SK-N-SH treated with all-trans-retinoic acid at 6 μM for 48 hours (cell line): Measurements from ENCODE around the gene KCNMA1.

Experiments used
- ATAC-seq: fragments of 200-7000 bp; cut with Tn5 transposase; 3 replicates; pipeline ENCODE4 v1.9.1; 2020; ENCODE audit warnings: mild to moderate bottlenecking, moderate library complexity
- ARNTL ChIP-seq: fragments of 450-650 bp; formaldehyde crosslinking; IDR thresholded peaks from 2 replicates; pipeline ENCODE4 v1.5.0; 2020; ENCODE audit warnings: low read depth, mild to moderate bottlenecking, moderate library complexity, borderline replicate concordance
- BACH2 ChIP-seq: fragments of 250-450 bp; sonication (Bioruptor Pico); IDR thresholded peaks from 2 replicates; pipeline ENCODE4 v1.9.0; 2021; ENCODE audit warnings: mild to moderate bottlenecking, borderline replicate concordance
- CSDC2 ChIP-seq: fragments of 250-450 bp; sonication (Bioruptor Pico); IDR thresholded peaks from 2 replicates; pipeline ENCODE4 v1.5.0; 2020; ENCODE audit warnings: mild to moderate bottlenecking, moderate library complexity
- CSRNP3 ChIP-seq: fragments of 250-450 bp; sonication (Bioruptor Pico); IDR thresholded peaks from 2 replicates; pipeline ENCODE4 v1.5.1; 2021; ENCODE audit warnings: mild to moderate bottlenecking, moderate library complexity
- ESRRG ChIP-seq: fragments of 250-450 bp; sonication (Bioruptor Pico); IDR thresholded peaks from 2 replicates; pipeline ENCODE4 v1.6.1; 2021; ENCODE audit warnings: mild to moderate bottlenecking
- GLIS3 ChIP-seq: fragments of 250-450 bp; sonication (Bioruptor Pico); IDR thresholded peaks from 2 replicates; pipeline ENCODE4 v1.5.0; 2020; ENCODE audit warnings: mild to moderate bottlenecking, moderate library complexity
- ISL1 ChIP-seq: fragments of 250-450 bp; sonication (Bioruptor Pico); IDR thresholded peaks from 2 replicates; pipeline ENCODE4 v2.1.2; 2022; ENCODE audit warnings: mild to moderate bottlenecking, moderate library complexity
- OSR1 ChIP-seq: fragments of 250-450 bp; sonication (Bioruptor Pico); IDR thresholded peaks from 2 replicates; pipeline ENCODE4 v1.8.0; 2022; ENCODE audit warnings: moderate library complexity, mild to moderate bottlenecking, inconsistent platforms
- RARB ChIP-seq: fragments of 250-450 bp; sonication (Bioruptor Pico); IDR thresholded peaks from 2 replicates; pipeline ENCODE4 v1.8.0; 2021; ENCODE audit warnings: mild to moderate bottlenecking, moderate library complexity
- SNAI2 ChIP-seq: fragments of 250-450 bp; sonication (Bioruptor Pico); IDR thresholded peaks from 2 replicates; pipeline ENCODE4 v1.5.0; 2020; ENCODE audit warnings: mild to moderate bottlenecking, moderate library complexity
- TCF4 ChIP-seq: fragments of 250-450 bp; sonication (Bioruptor Pico); IDR thresholded peaks from 2 replicates; pipeline ENCODE4 v1.8.0; 2021; ENCODE audit warnings: mild to moderate bottlenecking, moderate library complexity, borderline replicate concordance
- TOX ChIP-seq: fragments of 250-450 bp; sonication (Bioruptor Pico); IDR thresholded peaks from 2 replicates; pipeline ENCODE4 v1.8.0; 2021; ENCODE audit warnings: mild to moderate bottlenecking, moderate library complexity, borderline replicate concordance
- TSHZ2 ChIP-seq: fragments of 250-450 bp; sonication (Bioruptor Pico); IDR thresholded peaks from 2 replicates; pipeline ENCODE4 v1.5.0; 2020; ENCODE audit warnings: mild to moderate bottlenecking, moderate library complexity
- ZC3H10 ChIP-seq: fragments of 250-450 bp; sonication (Bioruptor Pico); IDR thresholded peaks from 2 replicates; pipeline ENCODE4 v1.5.1; 2021; ENCODE audit warnings: mild to moderate bottlenecking, moderate library complexity
- ZFP3 ChIP-seq: fragments of 250-450 bp; sonication (Bioruptor Pico); IDR thresholded peaks from 2 replicates; pipeline ENCODE4 v1.5.0; 2020; ENCODE audit warnings: mild to moderate bottlenecking, moderate library complexity
- ZFP30 ChIP-seq: fragments of 450-650 bp; formaldehyde crosslinking; IDR thresholded peaks from 2 replicates; pipeline ENCODE4 v1.5.0; 2022; ENCODE audit warnings: mild to moderate bottlenecking, moderate library complexity
- ZNF565 ChIP-seq: fragments of 450-650 bp; formaldehyde crosslinking; conservative IDR thresholded peaks from 2 replicates; pipeline ENCODE4 v1.5.0; 2020; ENCODE audit warnings: low read depth, mild to moderate bottlenecking, moderate library complexity
- ZNF70 ChIP-seq: fragments of 450-650 bp; formaldehyde crosslinking; IDR thresholded peaks from 2 replicates; pipeline ENCODE4 v1.5.0; 2020; ENCODE audit warnings: mild to moderate bottlenecking, moderate library complexity
- ZNF8 ChIP-seq: fragments of 450-650 bp; formaldehyde crosslinking; IDR thresholded peaks from 2 replicates; pipeline ENCODE4 v1.5.0; 2020; ENCODE audit warnings: mild to moderate bottlenecking, moderate library complexity
- TF ChIP-seq, protein P1 (sequence below): fragments of 250-450 bp; sonication (Bioruptor Pico); IDR thresholded peaks from 2 replicates; pipeline ENCODE4 v1.8.0; 2021; ENCODE audit warnings: low read depth, mild to moderate bottlenecking, moderate library complexity, borderline replicate concordance
- TF ChIP-seq, protein P2 (sequence below): fragments of 250-450 bp; sonication (Bioruptor Pico); IDR thresholded peaks from 2 replicates; pipeline ENCODE4 v1.8.0; 2020; ENCODE audit warnings: mild to moderate bottlenecking, moderate library complexity, borderline replicate concordance
- TF ChIP-seq, protein P3 (sequence below): fragments of 250-450 bp; sonication (Bioruptor Pico); IDR thresholded peaks from 2 replicates; pipeline ENCODE4 v1.5.1; 2020; ENCODE audit warnings: low read depth, mild to moderate bottlenecking, moderate library complexity

The KCNMA1 gene

DNA sequence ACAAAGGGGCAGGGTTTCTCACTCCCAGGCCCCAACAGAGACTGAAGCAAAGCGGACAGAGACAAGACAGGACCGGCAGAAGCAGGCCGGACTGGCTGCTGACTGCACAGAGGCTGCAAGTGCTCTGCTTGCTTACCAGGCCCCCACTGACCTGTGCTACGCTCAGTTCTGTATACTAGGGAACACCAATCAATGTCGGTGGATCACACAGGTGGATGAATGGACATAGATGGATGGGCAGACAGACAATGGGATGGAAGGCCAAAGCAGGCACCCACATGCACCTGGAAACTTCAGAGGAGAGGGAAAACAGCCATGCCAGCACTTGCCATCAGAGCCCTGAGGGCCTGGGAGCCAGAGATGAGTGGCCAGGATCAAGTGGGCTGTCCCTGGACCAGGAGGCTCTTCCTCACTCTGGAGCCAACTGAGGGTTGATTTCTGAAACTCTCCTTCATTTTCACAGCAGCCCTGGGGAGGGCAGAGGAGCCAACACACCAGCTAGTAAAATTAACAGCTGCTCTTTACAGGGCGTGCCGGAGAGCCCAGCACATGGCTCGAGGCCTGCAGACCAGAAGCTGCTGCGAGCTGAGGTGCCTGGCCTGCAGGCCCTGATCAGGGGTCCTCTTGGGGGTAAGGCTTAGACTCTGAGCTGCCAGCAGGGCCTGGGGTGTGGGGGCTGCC lies 243.6 kb downstream of the KCNMA1 start:
- TF ChIP-seq, protein P1, sequence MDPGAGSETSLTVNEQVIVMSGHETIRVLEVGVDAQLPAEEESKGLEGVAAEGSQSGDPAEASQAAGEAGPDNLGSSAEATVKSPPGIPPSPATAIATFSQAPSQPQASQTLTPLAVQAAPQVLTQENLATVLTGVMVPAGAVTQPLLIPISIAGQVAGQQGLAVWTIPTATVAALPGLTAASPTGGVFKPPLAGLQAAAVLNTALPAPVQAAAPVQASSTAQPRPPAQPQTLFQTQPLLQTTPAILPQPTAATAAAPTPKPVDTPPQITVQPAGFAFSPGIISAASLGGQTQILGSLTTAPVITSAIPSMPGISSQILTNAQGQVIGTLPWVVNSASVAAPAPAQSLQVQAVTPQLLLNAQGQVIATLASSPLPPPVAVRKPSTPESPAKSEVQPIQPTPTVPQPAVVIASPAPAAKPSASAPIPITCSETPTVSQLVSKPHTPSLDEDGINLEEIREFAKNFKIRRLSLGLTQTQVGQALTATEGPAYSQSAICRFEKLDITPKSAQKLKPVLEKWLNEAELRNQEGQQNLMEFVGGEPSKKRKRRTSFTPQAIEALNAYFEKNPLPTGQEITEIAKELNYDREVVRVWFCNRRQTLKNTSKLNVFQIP, result no peak
- TF ChIP-seq BACH2 (CRISPR knock-in tag) (no peak), ZNF70 (CRISPR knock-in tag) (no peak), ESRRG (CRISPR knock-in tag) (no peak), CSDC2 (CRISPR knock-in tag) (no peak), ZNF565 (CRISPR knock-in tag) (no peak), CSRNP3 (CRISPR knock-in tag) (no peak), TCF4 (CRISPR knock-in tag) (no peak), ZC3H10 (CRISPR knock-in tag) (no peak), ZNF8 (CRISPR knock-in tag) (no peak), ARNTL (CRISPR knock-in tag) (no peak)
- ATAC-seq, result no peak

DNA sequence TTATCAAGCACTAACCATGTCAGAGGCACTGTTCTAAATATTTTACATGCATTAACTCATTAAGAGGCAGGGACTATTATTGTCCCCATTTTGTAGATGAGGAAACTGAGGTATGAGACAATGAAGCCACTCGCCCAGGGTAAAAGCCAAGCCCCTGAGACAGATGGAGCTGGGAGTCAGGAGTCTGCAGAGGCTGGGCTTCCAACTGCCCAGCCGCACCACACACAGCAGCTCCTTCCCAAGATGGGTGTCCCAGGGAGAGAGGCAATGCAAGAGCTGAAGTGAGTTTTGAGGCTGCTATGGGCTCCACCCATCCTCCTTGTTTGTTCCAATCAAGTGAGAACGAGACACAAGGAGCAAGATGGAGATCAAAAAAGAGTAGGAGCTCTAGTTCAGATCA lies 244.2 kb downstream of the KCNMA1 start:
- ATAC-seq, result no peak
- TF ChIP-seq OSR1 (CRISPR knock-in tag), result no peak
- no peak for TF ChIP-seq BACH2 (CRISPR knock-in tag)
- TF ChIP-seq, protein P2, sequence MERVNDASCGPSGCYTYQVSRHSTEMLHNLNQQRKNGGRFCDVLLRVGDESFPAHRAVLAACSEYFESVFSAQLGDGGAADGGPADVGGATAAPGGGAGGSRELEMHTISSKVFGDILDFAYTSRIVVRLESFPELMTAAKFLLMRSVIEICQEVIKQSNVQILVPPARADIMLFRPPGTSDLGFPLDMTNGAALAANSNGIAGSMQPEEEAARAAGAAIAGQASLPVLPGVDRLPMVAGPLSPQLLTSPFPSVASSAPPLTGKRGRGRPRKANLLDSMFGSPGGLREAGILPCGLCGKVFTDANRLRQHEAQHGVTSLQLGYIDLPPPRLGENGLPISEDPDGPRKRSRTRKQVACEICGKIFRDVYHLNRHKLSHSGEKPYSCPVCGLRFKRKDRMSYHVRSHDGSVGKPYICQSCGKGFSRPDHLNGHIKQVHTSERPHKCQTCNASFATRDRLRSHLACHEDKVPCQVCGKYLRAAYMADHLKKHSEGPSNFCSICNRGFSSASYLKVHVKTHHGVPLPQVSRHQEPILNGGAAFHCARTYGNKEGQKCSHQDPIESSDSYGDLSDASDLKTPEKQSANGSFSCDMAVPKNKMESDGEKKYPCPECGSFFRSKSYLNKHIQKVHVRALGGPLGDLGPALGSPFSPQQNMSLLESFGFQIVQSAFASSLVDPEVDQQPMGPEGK (CRISPR knock-in tag), result no peak
- TF ChIP-seq TSHZ2 (CRISPR knock-in tag), result no peak
- TF ChIP-seq CSDC2 (CRISPR knock-in tag), result no peak

- no peak for TF ChIP-seq ISL1 (CRISPR knock-in tag)
- no peak for TF ChIP-seq ZFP30
- TF ChIP-seq TCF4 (CRISPR knock-in tag), result no peak
- no peak for TF ChIP-seq BACH2 (CRISPR knock-in tag)
- TF ChIP-seq CSRNP3 (CRISPR knock-in tag), result no peak
- no peak for TF ChIP-seq OSR1 (CRISPR knock-in tag)
- TF ChIP-seq, protein P3, sequence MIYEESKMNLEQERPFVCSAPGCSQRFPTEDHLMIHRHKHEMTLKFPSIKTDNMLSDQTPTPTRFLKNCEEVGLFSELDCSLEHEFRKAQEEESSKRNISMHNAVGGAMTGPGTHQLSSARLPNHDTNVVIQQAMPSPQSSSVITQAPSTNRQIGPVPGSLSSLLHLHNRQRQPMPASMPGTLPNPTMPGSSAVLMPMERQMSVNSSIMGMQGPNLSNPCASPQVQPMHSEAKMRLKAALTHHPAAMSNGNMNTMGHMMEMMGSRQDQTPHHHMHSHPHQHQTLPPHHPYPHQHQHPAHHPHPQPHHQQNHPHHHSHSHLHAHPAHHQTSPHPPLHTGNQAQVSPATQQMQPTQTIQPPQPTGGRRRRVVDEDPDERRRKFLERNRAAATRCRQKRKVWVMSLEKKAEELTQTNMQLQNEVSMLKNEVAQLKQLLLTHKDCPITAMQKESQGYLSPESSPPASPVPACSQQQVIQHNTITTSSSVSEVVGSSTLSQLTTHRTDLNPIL (CRISPR knock-in tag), result no peak
- TF ChIP-seq SNAI2, result no peak
- no peak for TF ChIP-seq TOX (CRISPR knock-in tag)
- TF ChIP-seq ESRRG (CRISPR knock-in tag), result no peak
- no peak for TF ChIP-seq ARNTL (CRISPR knock-in tag)
- TF ChIP-seq ZNF565 (CRISPR knock-in tag), result no peak
- TF ChIP-seq ZFP3 (CRISPR knock-in tag), result no peak
- TF ChIP-seq RARB (CRISPR knock-in tag), result no peak
- TF ChIP-seq, protein P1, result no peak
- no peak for TF ChIP-seq CSDC2 (CRISPR knock-in tag)
- no peak for TF ChIP-seq GLIS3
- ATAC-seq, result peak; percentile 85
Measured at GRCh38 chr10:77392851-77393250, 244.8 kb downstream of the KCNMA1 start.
